Activated CD8-positive, alpha-beta memory T cell treated with anti-CD3 and anti-CD28 coated beads, Interleukin-2, amount 50 U/mL, for 1 hour (primary cell): ENCODE data around the gene USP34.

Experiments used
- DNase-seq: peaks from one replicate; pipeline ENCODE4 v3.0.0-alpha.2; 2020; ENCODE audit errors: extremely low read depth

The USP34 gene

GRCh38 chr2:61320181-61320580, 150.7 kb downstream of the USP34 start:
- no peak for DNase-seq

- no peak for DNase-seq
Measured at GRCh38 chr2:61318553-61318952, 152.3 kb downstream of the USP34 start.

- DNase-seq, result no peak
Measured at GRCh38 chr2:61295981-61296380, 174.9 kb downstream of the USP34 start.

- DNase-seq, result no peak
Measured at GRCh38 chr2:61291851-61292575, 178.9 kb downstream of the USP34 start.

GRCh38 chr2:61288070-61288841, 182.6 kb downstream of the USP34 start:
- no peak for DNase-seq

- DNase-seq, result no peak
Measured at GRCh38 chr2:61287254-61287653, 183.6 kb downstream of the USP34 start.

- no peak for DNase-seq
Measured at GRCh38 chr2:61283443-61284160, 187.3 kb downstream of the USP34 start.

GRCh38 chr2:61282104-61282590, 188.7 kb downstream of the USP34 start:
- no peak for DNase-seq

GRCh38 chr2:61281321-61281720, 189.6 kb downstream of the USP34 start:
- DNase-seq, result no peak

GRCh38 chr2:61277756-61278155, 193.1 kb downstream of the USP34 start:
- DNase-seq, result no peak

- no peak for DNase-seq
Measured at GRCh38 chr2:61275575-61276184, 195.2 kb downstream of the USP34 start.

GRCh38 chr2:61272421-61273070, 198.3 kb downstream of the USP34 start:
- DNase-seq, result no peak

GRCh38 chr2:61268249-61268648, 202.6 kb downstream of the USP34 start:
- DNase-seq, result no peak

- DNase-seq, result no peak
Measured at GRCh38 chr2:61266632-61267505, 204.0 kb downstream of the USP34 start.

GRCh38 chr2:61263830-61264229, 207.1 kb downstream of the USP34 start:
- DNase-seq, result no peak

GRCh38 chr2:61262699-61263098, 208.2 kb downstream of the USP34 start:
- DNase-seq, result no peak

- DNase-seq, result no peak
Measured at GRCh38 chr2:61257446-61257845, 213.4 kb downstream of the USP34 start.

- DNase-seq, result no peak
Measured at GRCh38 chr2:61255580-61256437, 215.1 kb downstream of the USP34 start.

- no peak for DNase-seq
Measured at GRCh38 chr2:61254536-61254935, 216.4 kb downstream of the USP34 start.

GRCh38 chr2:61253136-61253535, 217.8 kb downstream of the USP34 start:
- no peak for DNase-seq
